Gastroesophageal sphincter (tissue), 4 donors: Measurements from ENCODE around the gene CACNA1D. TPM values are rescaled to one million over a fixed set of nuclear protein-coding genes. Genes with fewer than 3 reads are reported as not detected.

Experiments used
- ATAC-seq: fragments of 150-250 bp; one replicate; pipeline ENCODE4 v1.9.1; 2016; ENCODE audit warnings: mild to moderate bottlenecking, moderate library complexity
- H3K27ac ChIP-seq, 4 donors: fragments of 200-600 bp; sonication (generic) in 3 of 4; 1 replicate in 3 of 4; 2 replicates in 1 of 4; pipeline ENCODE4 v1.5.1; 2016 to 2019
- H3K27me3 ChIP-seq: fragments of 200-600 bp; sonication (generic); one replicate; pipeline ENCODE4 v1.5.1; 2019
- H3K36me3 ChIP-seq, 2 donors: fragments of 200-600 bp; sonication (generic); one replicate each; pipeline ENCODE4 v1.5.1; 2019; ENCODE audit warnings: control low read depth in 1 of 2
- H3K4me1 ChIP-seq, 3 donors: fragments of 200-600 bp; sonication (generic); 1 replicate in 2 of 3; 2 replicates in 1 of 3; pipeline ENCODE4 v1.5.1; 2016 to 2019; ENCODE audit warnings: control low read depth in 2 of 3
- H3K4me3 ChIP-seq, 2 donors: fragments of 200-600 bp; sonication (generic); one replicate each; pipeline ENCODE4 v1.5.1; 2019; ENCODE audit warnings: mild to moderate bottlenecking in 1 of 2, moderate library complexity in 1 of 2
- H3K9me3 ChIP-seq, 3 donors: fragments of 200-600 bp; sonication (generic); one replicate each; pipeline ENCODE4 v1.5.1; 2017 to 2019; ENCODE audit warnings: control low read depth in 2 of 3
- EP300 ChIP-seq: sonication (generic); formaldehyde crosslinking; IDR thresholded peaks from one replicate; pipeline ENCODE4 v1.6.1; 2017; ENCODE audit warnings: antibody characterized with exemption, mild to moderate bottlenecking
- POLR2A ChIP-seq, 2 donors: fragments of 450-650 bp; IDR thresholded peaks; one replicate each; pipeline ENCODE4 v1.6.1; 2017; ENCODE audit warnings: antibody characterized with exemption in 2 of 2, mild to moderate bottlenecking in 2 of 2, moderate library complexity in 1 of 2
- POLR2AphosphoS5 ChIP-seq: sonication (generic); formaldehyde crosslinking; IDR thresholded peaks from one replicate; pipeline ENCODE4 v1.6.1; 2017; ENCODE audit warnings: antibody characterized with exemption
- WGBS, 2 donors: methylation state at CpG; one replicate each; pipeline ENCODE4 v1.1.5; 2018; ENCODE audit warnings: low coverage in 1 of 2; 5-methylcytosine and 5-hydroxymethylcytosine counted together
- total RNA-seq, 4 donors: library from RNA; depleted of rRNA; stranded (reverse); fragments of >200 nt; gene quantifications; one replicate each; pipeline ENCODE4 v1.1.0, GENCODE V29; 2016
- TF ChIP-seq, protein P1 (sequence below), 4 experiments: fragments of 200-600 bp in 2 of 4; fragments of 450-650 bp in 2 of 4; sonication (generic) in 1 of 4; IDR thresholded peaks; one replicate each; pipeline ENCODE4 v1.5.1; 2017 to 2019; ENCODE audit warnings: antibody characterized with exemption in 4 of 4, mild to moderate bottlenecking in 2 of 4, moderate library complexity in 2 of 4

The CACNA1D gene
- total RNA-seq, 4 donors from 2014 or later: 0.52 to 5.7 (median 3.6) TPM

DNA sequence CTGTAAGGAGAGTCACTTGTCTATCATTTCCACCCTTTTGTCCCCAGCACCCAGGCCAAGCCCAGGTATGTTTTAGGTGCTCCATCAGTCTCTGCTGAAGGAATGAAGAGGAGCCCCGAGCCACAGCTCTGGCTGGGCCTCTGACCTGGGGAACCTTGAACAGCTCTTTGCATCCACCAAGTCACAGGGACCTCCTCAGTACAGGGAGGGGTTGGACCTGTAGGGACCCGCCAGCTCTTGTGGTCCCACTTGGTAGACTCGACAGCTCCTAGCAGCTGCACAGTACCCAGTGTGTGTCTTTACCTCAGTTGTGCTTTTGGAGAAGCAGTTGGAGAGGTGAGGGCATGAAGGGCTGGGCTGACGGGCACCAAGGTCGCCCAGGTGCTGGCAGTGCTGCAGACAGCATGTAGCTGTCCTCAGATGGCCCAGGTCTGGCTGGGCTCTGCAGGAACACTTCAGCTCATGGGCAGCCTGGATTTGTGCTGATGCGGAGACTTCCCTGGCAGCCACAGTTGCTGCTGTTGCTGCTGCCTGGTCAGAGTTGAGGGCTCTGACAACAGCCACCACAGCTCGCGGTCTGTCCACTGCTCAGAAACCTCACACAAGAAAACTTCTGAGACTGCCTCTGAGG is 123.6 kb downstream of the CACNA1D start:
- ATAC-seq: no peak
- Histone ChIP-seq H3K27ac (no peak overlapping the region), H3K27me3 (no peaks in the 10 kb centered on the region), H3K4me3 (no peak overlapping the region), H3K4me1 (no peaks in the 10 kb centered on the region), H3K9me3 (no peaks in the 10 kb centered on the region), H3K36me3 (no peaks in the 10 kb centered on the region)
- WGBS, 2 donors: 90% methylated on average over 2 of the region's 8 CpGs; no CpG with 5 or more reads in 1 of the 2 donors
- no peak for TF ChIP-seq EP300
- TF ChIP-seq, protein P1, sequence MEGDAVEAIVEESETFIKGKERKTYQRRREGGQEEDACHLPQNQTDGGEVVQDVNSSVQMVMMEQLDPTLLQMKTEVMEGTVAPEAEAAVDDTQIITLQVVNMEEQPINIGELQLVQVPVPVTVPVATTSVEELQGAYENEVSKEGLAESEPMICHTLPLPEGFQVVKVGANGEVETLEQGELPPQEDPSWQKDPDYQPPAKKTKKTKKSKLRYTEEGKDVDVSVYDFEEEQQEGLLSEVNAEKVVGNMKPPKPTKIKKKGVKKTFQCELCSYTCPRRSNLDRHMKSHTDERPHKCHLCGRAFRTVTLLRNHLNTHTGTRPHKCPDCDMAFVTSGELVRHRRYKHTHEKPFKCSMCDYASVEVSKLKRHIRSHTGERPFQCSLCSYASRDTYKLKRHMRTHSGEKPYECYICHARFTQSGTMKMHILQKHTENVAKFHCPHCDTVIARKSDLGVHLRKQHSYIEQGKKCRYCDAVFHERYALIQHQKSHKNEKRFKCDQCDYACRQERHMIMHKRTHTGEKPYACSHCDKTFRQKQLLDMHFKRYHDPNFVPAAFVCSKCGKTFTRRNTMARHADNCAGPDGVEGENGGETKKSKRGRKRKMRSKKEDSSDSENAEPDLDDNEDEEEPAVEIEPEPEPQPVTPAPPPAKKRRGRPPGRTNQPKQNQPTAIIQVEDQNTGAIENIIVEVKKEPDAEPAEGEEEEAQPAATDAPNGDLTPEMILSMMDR (IDR thresholded peaks at IDR 0.05): no peak
- TF ChIP-seq POLR2AphosphoS5: no peak
- no peak for TF ChIP-seq POLR2A (IDR thresholded peaks at IDR 0.05)

DNA sequence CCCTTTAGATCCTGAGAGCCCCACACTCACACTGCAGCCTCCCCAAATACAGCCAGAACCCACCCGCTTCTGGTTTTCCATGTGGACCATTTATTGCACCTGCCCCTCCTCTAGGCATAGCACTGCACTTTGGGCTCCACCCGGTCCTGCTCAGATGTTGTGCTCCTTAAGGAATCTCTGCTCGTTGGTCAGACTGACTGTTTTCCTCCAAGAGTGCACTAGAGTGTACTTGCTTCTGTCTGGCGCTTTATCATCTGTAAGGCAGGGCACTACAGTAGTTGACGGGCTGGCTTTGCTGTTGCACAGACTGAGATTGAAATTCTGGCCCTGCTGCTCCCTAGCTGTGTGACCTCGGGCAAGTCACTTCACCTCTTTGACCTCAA is 124.1 kb downstream of the CACNA1D start:
- H3K9me3 ChIP-seq: no peaks in the 10 kb centered on the region
- WGBS, 2 donors: 90% methylated on average over 2 of the region's 6 CpGs; no CpG with 5 or more reads in 1 of the 2 donors
- H3K4me3 ChIP-seq: no peak overlapping the region
- no peaks in the 10 kb centered on the region for H3K36me3 ChIP-seq
- TF ChIP-seq EP300 (no peak), POLR2AphosphoS5 (no peak), POLR2A (IDR thresholded peaks at IDR 0.05) (no peak)
- TF ChIP-seq, protein P1 (IDR thresholded peaks at IDR 0.05): no peak
- H3K27me3 ChIP-seq: no peaks in the 10 kb centered on the region
- H3K27ac ChIP-seq: no peak overlapping the region
- H3K4me1 ChIP-seq: no peaks in the 10 kb centered on the region
- ATAC-seq: no peak

DNA sequence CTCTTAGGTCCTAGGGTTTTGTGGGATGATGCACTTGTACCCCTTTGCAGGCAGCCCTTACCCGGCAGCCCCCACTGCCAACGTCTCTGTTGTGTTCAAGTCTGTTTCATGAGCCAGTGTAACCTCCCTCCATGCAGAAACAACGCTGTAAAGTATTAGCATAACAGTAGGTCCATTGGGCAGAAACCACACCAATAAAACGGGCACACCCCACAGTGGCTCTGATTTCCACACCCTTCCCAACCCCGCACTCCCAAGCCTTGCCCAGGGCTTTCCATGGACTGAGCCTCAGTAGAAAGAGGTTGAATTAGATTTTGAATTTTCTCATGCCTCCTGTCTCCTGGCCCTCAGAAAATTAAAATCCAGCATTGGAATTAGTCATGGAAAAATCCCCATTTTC is 124.5 kb downstream of the CACNA1D start:
- no peak overlapping the region for H3K4me3 ChIP-seq
- no peaks in the 10 kb centered on the region for H3K36me3 ChIP-seq
- TF ChIP-seq POLR2A (IDR thresholded peaks at IDR 0.05) (no peak), EP300 (no peak), POLR2AphosphoS5 (no peak)
- TF ChIP-seq, protein P1 (IDR thresholded peaks at IDR 0.05): no peak
- ATAC-seq: no peak
- H3K27me3 ChIP-seq: no peaks in the 10 kb centered on the region
- WGBS, 2 donors: 58 to 92% methylated on average over 2 to 3 of the region's 5 CpGs
- H3K9me3 ChIP-seq: no peaks in the 10 kb centered on the region
- H3K4me1 ChIP-seq: no peaks in the 10 kb centered on the region
- H3K27ac ChIP-seq: no peak overlapping the region

DNA sequence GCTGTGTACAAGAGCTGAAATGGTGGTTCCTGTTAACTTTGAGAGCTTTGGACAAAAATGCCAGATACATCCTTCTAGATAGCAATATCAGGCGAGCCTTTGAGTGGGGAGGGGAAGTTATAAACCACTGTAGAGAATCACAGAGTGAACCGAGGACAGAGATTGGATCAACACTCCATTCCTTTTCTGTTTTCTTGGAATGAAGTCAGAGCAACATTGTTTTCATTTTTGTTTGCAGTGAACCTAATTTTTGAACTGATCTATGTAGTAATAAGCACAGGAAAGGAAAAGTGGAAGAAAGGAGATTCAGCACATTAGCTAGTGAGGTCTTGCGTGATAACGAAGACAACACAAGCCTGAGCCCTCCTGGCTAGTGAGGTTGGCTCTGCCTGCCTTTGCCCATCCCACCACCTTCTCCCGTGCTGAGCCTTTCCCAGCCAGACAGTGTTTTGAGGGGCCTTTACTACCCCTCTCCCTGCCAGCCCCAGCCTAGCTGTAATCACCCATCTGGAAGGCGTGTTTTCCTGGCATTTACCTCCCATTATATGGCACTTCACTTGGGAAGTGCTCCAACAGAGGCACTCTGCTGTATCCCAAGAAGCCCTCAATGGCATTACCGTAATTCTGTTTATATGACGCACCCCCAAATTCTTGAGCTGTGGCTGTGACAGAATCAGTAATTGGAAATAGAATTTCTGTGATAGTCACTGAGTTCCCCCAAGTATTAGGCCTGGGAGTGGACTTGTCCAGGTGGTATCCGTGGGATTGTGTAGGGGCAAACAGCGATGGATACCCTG is 129.8 kb downstream of the CACNA1D start:
- Histone ChIP-seq H3K4me3 (no peak overlapping the region), H3K4me1 (no peaks in the 10 kb centered on the region), H3K36me3 (no peaks in the 10 kb centered on the region), H3K27ac (no peak overlapping the region), H3K27me3 (peaks cover 8% of the 10 kb centered on the region), H3K9me3 (no peaks in the 10 kb centered on the region)
- no peak for ATAC-seq
- 64 to 76% methylated on average over 6 to 10 of the region's 10 CpGs for WGBS, 2 donors
- TF ChIP-seq EP300 (no peak), POLR2AphosphoS5 (no peak), POLR2A (IDR thresholded peaks at IDR 0.05) (no peak)
- TF ChIP-seq, protein P1 (IDR thresholded peaks at IDR 0.05): no peak

DNA sequence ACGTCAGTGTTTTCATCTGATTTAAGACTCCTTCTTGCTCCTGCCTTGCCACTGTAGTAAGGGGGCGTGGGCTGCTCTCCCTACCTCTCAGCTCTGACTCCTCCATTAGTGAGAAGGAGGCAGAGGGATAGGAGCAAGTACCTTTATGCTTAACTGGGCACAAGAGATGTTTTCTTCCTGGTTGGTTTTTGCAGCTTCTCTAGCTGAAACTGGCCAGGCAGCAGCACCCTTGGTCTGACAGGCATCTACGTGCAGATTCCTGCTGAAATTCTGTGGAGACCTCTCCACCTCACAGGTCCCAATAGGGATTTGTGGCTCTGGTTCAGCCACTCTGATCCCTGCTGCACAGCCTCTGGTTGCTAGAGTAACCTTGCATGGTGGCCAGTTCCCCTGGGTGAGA is 132.5 kb downstream of the CACNA1D start:
- H3K9me3 ChIP-seq: peaks cover 0 to 7% (median 0%) of the 10 kb centered on the region in 3 donors
- peaks cover 8% of the 10 kb centered on the region for H3K27me3 ChIP-seq
- H3K4me3 ChIP-seq: no peak overlapping the region
- no peak overlapping the region for H3K27ac ChIP-seq
- TF ChIP-seq POLR2AphosphoS5: no peak
- TF ChIP-seq POLR2A (IDR thresholded peaks at IDR 0.05): no peak
- no peak for TF ChIP-seq EP300
- TF ChIP-seq, protein P1 (IDR thresholded peaks at IDR 0.05): no peak
- H3K36me3 ChIP-seq: no peaks in the 10 kb centered on the region
- no peaks in the 10 kb centered on the region for H3K4me1 ChIP-seq
- ATAC-seq: no peak
- WGBS, 2 donors: 80% methylated on average over 1 of the region's 3 CpGs; no CpG with 5 or more reads in 1 of the 2 donors
